Gastroesophageal sphincter (tissue), 3 donors: ENCODE measurements around the gene CPB2.

Experiments
- EP300 ChIP-seq: sonication (generic); formaldehyde crosslinking; IDR thresholded peaks from one replicate; pipeline ENCODE4 v1.6.1; 2017; ENCODE audit warnings: antibody characterized with exemption, mild to moderate bottlenecking
- POLR2A ChIP-seq, 2 donors: fragments of 450-650 bp; IDR thresholded peaks; one replicate each; pipeline ENCODE4 v1.6.1; 2017; ENCODE audit warnings: antibody characterized with exemption in 2 of 2, mild to moderate bottlenecking in 2 of 2, moderate library complexity in 1 of 2
- POLR2AphosphoS5 ChIP-seq: sonication (generic); formaldehyde crosslinking; IDR thresholded peaks from one replicate; pipeline ENCODE4 v1.6.1; 2017; ENCODE audit warnings: antibody characterized with exemption
- TF ChIP-seq, protein P1 (sequence below), 4 experiments: fragments of 200-600 bp in 2 of 4; fragments of 450-650 bp in 2 of 4; sonication (generic) in 1 of 4; IDR thresholded peaks; one replicate each; pipeline ENCODE4 v1.5.1; 2017 to 2019; ENCODE audit warnings: antibody characterized with exemption in 4 of 4, mild to moderate bottlenecking in 2 of 4, moderate library complexity in 2 of 4

GRCh38 chr13:46134494-46134893 lies 29.7 kb upstream of the CPB2 start:
- TF ChIP-seq, protein P1, sequence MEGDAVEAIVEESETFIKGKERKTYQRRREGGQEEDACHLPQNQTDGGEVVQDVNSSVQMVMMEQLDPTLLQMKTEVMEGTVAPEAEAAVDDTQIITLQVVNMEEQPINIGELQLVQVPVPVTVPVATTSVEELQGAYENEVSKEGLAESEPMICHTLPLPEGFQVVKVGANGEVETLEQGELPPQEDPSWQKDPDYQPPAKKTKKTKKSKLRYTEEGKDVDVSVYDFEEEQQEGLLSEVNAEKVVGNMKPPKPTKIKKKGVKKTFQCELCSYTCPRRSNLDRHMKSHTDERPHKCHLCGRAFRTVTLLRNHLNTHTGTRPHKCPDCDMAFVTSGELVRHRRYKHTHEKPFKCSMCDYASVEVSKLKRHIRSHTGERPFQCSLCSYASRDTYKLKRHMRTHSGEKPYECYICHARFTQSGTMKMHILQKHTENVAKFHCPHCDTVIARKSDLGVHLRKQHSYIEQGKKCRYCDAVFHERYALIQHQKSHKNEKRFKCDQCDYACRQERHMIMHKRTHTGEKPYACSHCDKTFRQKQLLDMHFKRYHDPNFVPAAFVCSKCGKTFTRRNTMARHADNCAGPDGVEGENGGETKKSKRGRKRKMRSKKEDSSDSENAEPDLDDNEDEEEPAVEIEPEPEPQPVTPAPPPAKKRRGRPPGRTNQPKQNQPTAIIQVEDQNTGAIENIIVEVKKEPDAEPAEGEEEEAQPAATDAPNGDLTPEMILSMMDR (IDR thresholded peaks at IDR 0.05): no peak
- TF ChIP-seq POLR2A (IDR thresholded peaks at IDR 0.05): no peak
- TF ChIP-seq EP300: no peak
- TF ChIP-seq POLR2AphosphoS5: no peak
